HepG2 (cell line): ENCODE data around the gene TCFL5. TPM values are rescaled to one million over a fixed set of nuclear protein-coding genes. Genes with fewer than 3 reads are reported as not detected.

Source experiments
- KIAA2018 ChIP-seq: sonication (generic); formaldehyde crosslinking; IDR thresholded peaks from 2 replicates; pipeline ENCODE4 v1.5.0; 2020; ENCODE audit warnings: mild to moderate bottlenecking, missing genetic modification reagents, borderline replicate concordance
- MAFF ChIP-seq: IDR thresholded peaks from 2 replicates; pipeline ENCODE4 v1.6.1; 2011; ENCODE audit warnings: low read depth, low read length, improper control_type of control experiment
- NR3C1 ChIP-seq: sonication (generic); formaldehyde crosslinking; IDR thresholded peaks from 2 replicates; pipeline ENCODE4 v1.4.0; 2020; ENCODE audit warnings: missing genetic modification reagents
- SSRP1 ChIP-seq: IDR thresholded peaks from 2 replicates; pipeline ENCODE4 v1.6.1; 2016; ENCODE audit warnings: control low read depth
- U2AF1 ChIP-seq: fragments of 200-400 bp; formaldehyde crosslinking; optimal IDR thresholded peaks from 2 replicates; pipeline ENCODE3; 2017; ENCODE audit warnings: mild to moderate bottlenecking, low read depth, low read length
- ZBTB21 ChIP-seq: sonication (generic); formaldehyde crosslinking; IDR thresholded peaks from 2 replicates; pipeline ENCODE4 v1.4.0; 2020; ENCODE audit warnings: missing genetic modification reagents
- ZNF30 ChIP-seq: sonication (generic); formaldehyde crosslinking; IDR thresholded peaks from 2 replicates; pipeline ENCODE4 v1.5.0; 2020; ENCODE audit warnings: mild to moderate bottlenecking, missing genetic modification reagents
- ZNF446 ChIP-seq: sonication (generic); formaldehyde crosslinking; IDR thresholded peaks from 2 replicates; pipeline ENCODE4 v1.5.0; 2020; ENCODE audit warnings: mild to moderate bottlenecking, missing genetic modification reagents
- ZNF770 ChIP-seq: sonication (generic); formaldehyde crosslinking; IDR thresholded peaks from 2 replicates; pipeline ENCODE4 v1.5.0; 2020; ENCODE audit warnings: mild to moderate bottlenecking, missing genetic modification reagents
- ZNF788 ChIP-seq: sonication (generic); formaldehyde crosslinking; IDR thresholded peaks from 2 replicates; pipeline ENCODE4 v1.5.0; 2020; ENCODE audit warnings: mild to moderate bottlenecking, missing genetic modification reagents, borderline replicate concordance
- polyA plus RNA-seq, 8 experiments: library from polyadenylated mRNA; depleted of rRNA in 3 of 8; stranded (reverse) in 7 of 8; unstranded in 1 of 8; fragments of >200 nt; fragmentation: Illumina TruSeq in 4 of 8; extraction: Trizol in 4 of 8; gene quantifications; 2 replicates each; pipeline versions ENCODE4 v1.2.1 to v1.2.3, GENCODE V29; 2011 to 2016; ENCODE audit warnings: low read depth in 4 of 8, missing spikeins in 1 of 8, mixed read lengths in 1 of 8; ENCODE audit not compliant: insufficient read depth in 1 of 8
- total RNA-seq, 5 experiments: library from RNA; depleted of rRNA; stranded (reverse); fragments of >200 nt; fragmentation: Illumina TruSeq; extraction: Trizol; gene quantifications; 2 replicates each; pipeline ENCODE4 v1.2.3, GENCODE V29; 2016; ENCODE audit warnings: low read depth in 1 of 5
- TF ChIP-seq, protein P1 (sequence below): sonication (generic); formaldehyde crosslinking; IDR thresholded peaks from 2 replicates; pipeline ENCODE4 v1.4.0; 2020; ENCODE audit warnings: missing genetic modification reagents, borderline replicate concordance
- TF ChIP-seq, protein P2 (sequence below): sonication (generic); formaldehyde crosslinking; IDR thresholded peaks from 2 replicates; pipeline ENCODE4 v1.4.0; 2020; ENCODE audit warnings: missing genetic modification reagents, borderline replicate concordance

Gene TCFL5
- total and polyA plus RNA-seq, 2 of the 13 experiments (the other 11 are each of a cell fraction or from before 2014, with no cell fraction given), result 14.8 to 20.0 TPM

DNA sequence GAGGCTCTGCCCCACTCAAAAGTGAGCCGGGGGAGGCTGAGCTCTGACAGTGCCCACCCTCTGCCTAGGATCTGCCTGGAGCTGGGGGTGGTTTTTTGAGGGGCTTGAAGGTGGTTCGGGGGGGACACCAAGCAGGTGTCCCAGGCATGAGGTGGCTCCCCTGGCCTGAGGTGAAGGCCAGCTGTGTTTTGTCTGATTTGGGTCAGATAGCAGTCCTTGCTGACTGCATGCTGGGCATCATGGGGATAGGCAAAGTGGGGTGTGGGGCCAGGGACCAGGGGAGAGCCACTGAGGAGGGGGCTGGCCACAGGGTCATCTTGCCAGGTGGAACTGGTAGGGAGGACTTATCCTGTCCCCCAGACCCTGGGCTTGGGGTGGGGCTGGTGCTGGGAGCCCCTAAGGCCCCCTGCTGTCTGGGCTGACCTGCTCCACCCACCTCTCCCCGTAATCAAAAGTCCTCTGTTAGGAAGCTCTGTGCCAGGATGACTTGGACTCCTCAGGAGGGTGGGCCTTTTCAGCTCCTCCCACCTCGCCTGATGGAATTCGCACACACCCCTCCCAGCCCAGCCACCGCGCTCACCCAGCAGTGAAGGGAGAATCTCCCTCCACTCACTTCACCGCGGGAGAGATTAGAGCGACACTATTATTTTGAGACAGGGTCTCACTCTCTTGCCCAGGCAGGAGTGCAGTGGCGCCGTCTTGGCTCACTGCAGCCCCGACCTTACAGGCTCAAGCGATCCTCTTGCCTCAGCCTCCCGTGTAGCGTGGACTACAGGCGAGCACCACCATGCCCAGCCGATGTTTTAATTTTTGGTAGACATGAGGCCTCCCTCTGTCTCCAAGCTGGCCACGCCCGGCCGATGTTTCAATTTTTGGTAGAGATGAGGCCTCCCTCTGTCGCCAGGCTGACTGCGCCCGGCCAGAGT is 46.3 kb downstream of the TCFL5 start (continued):
- TF ChIP-seq, protein P1, sequence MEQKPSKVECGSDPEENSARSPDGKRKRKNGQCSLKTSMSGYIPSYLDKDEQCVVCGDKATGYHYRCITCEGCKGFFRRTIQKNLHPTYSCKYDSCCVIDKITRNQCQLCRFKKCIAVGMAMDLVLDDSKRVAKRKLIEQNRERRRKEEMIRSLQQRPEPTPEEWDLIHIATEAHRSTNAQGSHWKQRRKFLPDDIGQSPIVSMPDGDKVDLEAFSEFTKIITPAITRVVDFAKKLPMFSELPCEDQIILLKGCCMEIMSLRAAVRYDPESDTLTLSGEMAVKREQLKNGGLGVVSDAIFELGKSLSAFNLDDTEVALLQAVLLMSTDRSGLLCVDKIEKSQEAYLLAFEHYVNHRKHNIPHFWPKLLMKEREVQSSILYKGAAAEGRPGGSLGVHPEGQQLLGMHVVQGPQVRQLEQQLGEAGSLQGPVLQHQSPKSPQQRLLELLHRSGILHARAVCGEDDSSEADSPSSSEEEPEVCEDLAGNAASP (CRISPR knock-in tag), result no peak
- TF ChIP-seq SSRP1 (CRISPR knock-in tag) (no peak; the same call in 1 of the 2 replicates), ZNF788 (CRISPR knock-in tag) (peak; percentile 21; the same call in 1 of the 2 replicates), ZBTB21 (CRISPR knock-in tag) (no peak), ZNF30 (CRISPR knock-in tag) (no peak), ZNF770 (peak; percentile 52; the same call in 1 of the 2 replicates), U2AF1 (no peak), ZNF446 (no peak), KIAA2018 (CRISPR knock-in tag) (no peak), MAFF (no peak), NR3C1 (CRISPR knock-in tag) (no peak)
- TF ChIP-seq, protein P2, sequence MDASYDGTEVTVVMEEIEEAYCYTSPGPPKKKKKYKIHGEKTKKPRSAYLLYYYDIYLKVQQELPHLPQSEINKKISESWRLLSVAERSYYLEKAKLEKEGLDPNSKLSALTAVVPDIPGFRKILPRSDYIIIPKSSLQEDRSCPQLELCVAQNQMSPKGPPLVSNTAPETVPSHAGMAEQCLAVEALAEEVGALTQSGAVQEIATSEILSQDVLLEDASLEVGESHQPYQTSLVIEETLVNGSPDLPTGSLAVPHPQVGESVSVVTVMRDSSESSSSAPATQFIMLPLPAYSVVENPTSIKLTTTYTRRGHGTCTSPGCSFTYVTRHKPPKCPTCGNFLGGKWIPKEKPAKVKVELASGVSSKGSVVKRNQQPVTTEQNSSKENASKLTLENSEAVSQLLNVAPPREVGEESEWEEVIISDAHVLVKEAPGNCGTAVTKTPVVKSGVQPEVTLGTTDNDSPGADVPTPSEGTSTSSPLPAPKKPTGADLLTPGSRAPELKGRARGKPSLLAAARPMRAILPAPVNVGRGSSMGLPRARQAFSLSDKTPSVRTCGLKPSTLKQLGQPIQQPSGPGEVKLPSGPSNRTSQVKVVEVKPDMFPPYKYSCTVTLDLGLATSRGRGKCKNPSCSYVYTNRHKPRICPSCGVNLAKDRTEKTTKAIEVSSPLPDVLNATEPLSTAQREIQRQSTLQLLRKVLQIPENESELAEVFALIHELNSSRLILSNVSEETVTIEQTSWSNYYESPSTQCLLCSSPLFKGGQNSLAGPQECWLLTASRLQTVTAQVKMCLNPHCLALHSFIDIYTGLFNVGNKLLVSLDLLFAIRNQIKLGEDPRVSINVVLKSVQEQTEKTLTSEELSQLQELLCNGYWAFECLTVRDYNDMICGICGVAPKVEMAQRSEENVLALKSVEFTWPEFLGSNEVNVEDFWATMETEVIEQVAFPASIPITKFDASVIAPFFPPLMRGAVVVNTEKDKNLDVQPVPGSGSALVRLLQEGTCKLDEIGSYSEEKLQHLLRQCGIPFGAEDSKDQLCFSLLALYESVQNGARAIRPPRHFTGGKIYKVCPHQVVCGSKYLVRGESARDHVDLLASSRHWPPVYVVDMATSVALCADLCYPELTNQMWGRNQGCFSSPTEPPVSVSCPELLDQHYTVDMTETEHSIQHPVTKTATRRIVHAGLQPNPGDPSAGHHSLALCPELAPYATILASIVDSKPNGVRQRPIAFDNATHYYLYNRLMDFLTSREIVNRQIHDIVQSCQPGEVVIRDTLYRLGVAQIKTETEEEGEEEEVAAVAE, result no peak
